ENCODE measurements around the gene GPHN. TPM values are rescaled to one million over a fixed set of nuclear protein-coding genes. Genes with fewer than 3 reads are reported as not detected.

Gene GPHN
- total RNA-seq, 1 donor from 2014 or later, result 33.4 TPM

DNA sequence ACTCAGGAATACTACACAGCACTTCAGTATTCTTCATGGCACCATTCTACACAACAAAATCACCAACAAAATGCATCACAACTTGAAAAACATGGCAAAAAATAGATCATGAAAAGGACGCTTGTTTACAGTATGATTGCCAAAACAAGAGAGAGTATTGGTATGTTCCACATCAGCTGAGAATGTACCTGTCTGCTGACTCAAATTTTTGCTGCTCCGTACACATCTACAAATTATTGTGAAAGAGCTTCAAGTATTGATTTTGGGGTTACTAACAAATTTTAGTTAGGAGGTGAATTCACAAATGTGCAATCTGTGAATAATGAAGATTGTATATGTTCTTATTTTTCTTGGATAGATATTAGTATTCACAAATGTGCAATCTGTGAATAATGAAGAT, 105.4 kb downstream of the GPHN start:
- Histone ChIP-seq H3K36me3 (no peaks in the 10 kb centered on the region), H3K27ac (replicated peaks) (no peak overlapping the region), H3K27me3 (ENCODE audit: low read depth) (no peaks in the 10 kb centered on the region), H3K4me3 (no peak overlapping the region), H3K4me1 (no peaks in the 10 kb centered on the region), H3K9me3 (replicated peaks) (peaks cover 40% of the 10 kb centered on the region)
- TF ChIP-seq, protein P1, sequence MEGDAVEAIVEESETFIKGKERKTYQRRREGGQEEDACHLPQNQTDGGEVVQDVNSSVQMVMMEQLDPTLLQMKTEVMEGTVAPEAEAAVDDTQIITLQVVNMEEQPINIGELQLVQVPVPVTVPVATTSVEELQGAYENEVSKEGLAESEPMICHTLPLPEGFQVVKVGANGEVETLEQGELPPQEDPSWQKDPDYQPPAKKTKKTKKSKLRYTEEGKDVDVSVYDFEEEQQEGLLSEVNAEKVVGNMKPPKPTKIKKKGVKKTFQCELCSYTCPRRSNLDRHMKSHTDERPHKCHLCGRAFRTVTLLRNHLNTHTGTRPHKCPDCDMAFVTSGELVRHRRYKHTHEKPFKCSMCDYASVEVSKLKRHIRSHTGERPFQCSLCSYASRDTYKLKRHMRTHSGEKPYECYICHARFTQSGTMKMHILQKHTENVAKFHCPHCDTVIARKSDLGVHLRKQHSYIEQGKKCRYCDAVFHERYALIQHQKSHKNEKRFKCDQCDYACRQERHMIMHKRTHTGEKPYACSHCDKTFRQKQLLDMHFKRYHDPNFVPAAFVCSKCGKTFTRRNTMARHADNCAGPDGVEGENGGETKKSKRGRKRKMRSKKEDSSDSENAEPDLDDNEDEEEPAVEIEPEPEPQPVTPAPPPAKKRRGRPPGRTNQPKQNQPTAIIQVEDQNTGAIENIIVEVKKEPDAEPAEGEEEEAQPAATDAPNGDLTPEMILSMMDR (IDR thresholded peaks at IDR 0.05; ENCODE audit: borderline replicate concordance), result no peak
- intact Hi-C loops (cut with micrococcal nuclease), result no loop called here
- DNase-seq, result no peak

DNA sequence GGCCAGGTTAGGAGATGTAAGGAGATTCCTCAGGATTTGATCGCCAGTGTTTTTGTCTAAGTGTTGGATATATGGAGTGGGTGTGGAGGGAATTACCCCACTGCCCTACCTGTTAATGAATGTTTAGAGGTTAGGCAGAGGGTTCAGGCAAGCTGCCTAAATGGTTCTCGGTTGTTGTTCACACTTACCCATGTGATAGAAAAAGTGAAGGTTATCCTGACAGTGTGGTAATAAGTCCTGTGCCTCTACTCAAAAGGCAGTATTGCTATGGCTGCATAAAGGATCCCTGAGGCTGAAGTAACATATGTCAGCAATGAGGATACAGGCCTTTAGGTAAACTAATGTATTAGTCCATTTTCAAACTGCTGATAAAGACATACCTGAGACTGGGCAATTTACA, 112.0 kb downstream of the GPHN start:
- H3K9me3 ChIP-seq (replicated peaks), result peaks cover 34% of the 10 kb centered on the region
- H3K36me3 ChIP-seq, result no peaks in the 10 kb centered on the region
- H3K4me3 ChIP-seq, result no peak overlapping the region
- intact Hi-C loops (cut with micrococcal nuclease), result no loop called here
- no peaks in the 10 kb centered on the region for H3K27me3 ChIP-seq (ENCODE audit: low read depth)
- no peak for DNase-seq
- TF ChIP-seq, protein P1 (IDR thresholded peaks at IDR 0.05; ENCODE audit: borderline replicate concordance), result no peak
- no peak overlapping the region for H3K27ac ChIP-seq (replicated peaks)
- peaks cover 18% of the 10 kb centered on the region for H3K4me1 ChIP-seq

DNA sequence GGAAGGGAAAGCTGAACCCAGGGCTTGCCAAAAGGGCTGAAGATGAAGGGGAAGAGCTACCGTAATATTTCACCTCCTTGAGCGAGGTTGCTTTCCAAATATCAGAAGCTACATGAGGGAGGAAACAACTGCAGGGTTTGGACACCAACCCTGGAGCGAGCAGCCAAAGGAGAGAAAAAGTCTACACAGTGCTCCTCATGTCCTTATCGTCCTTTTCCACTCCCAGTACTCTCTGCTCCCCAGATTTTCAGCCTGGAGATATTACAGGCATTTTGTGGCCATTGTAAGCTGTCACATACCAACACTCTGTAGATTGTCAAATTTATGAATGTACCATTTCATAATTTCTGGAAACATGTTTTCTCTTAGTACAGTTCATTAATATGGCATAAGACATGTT, 115.9 kb downstream of the GPHN start:
- H3K9me3 ChIP-seq (replicated peaks), result no peaks in the 10 kb centered on the region
- H3K4me3 ChIP-seq, result no peak overlapping the region
- intact Hi-C loops (cut with micrococcal nuclease), result no loop called here
- no peaks in the 10 kb centered on the region for H3K27me3 ChIP-seq (ENCODE audit: low read depth)
- TF ChIP-seq, protein P1 (IDR thresholded peaks at IDR 0.05; ENCODE audit: borderline replicate concordance), result no peak
- H3K4me1 ChIP-seq, result peaks cover 24% of the 10 kb centered on the region
- DNase-seq, result no peak
- H3K27ac ChIP-seq (replicated peaks), result peak overlapping the region; percentile 32
- H3K36me3 ChIP-seq, result no peaks in the 10 kb centered on the region

DNA sequence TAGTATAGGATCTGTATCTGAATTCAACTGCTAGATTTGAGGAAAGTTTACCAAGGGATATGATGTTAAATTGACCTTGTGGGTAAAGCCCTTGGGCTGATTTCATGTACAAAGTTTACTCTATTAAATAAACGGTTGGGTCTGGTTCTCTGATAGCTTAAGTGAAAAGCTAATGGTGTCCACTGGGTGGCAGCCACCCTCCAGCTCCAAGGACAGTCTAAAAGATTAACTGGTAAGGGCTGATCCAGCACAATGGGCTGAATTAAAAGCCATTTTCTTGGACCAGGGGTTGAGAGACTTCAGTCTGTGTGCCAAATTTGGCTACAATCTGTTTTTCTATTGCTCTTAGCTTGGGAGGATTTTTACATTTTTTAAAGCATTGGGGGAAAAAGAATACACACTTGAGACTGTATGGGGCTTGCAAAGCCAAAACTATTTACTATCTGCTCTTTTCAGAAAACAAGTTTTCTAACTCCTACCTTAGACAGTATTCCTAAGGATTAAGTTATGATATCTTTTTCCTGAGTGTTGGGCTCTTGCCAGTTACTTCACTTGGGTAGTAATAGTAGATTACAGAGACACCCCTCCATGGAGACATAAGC, 116.5 kb downstream of the GPHN start:
- TF ChIP-seq, protein P1 (IDR thresholded peaks at IDR 0.05; ENCODE audit: borderline replicate concordance), result peak; percentile 78
- Histone ChIP-seq H3K36me3 (no peaks in the 10 kb centered on the region), H3K4me1 (peaks cover 24% of the 10 kb centered on the region), H3K27me3 (ENCODE audit: low read depth) (no peaks in the 10 kb centered on the region), H3K27ac (replicated peaks) (peak overlapping the region; percentile 32), H3K4me3 (no peak overlapping the region), H3K9me3 (replicated peaks) (no peaks in the 10 kb centered on the region)
- intact Hi-C loops (cut with micrococcal nuclease), result no loop called here
- peak; percentile 24 for DNase-seq

DNA sequence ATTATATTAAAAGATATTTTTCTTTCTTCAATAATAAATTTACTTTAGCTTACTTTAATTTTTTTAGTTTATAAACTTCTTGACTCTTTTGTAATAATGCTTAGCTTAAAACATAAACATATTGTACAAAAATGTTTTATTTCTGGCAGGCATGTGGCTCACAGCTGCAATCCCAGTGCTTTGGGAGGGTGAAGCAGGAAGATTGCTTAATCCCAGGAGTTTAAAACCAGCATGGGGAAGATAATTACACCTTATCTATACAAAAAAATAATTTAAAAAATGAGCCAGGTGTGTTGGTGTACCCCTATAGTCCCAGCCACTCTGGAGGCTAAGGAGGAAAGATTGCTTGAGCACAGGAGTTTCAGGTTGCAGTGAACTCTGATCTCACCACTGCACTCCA, 120.7 kb downstream of the GPHN start:
- intact Hi-C loops (cut with micrococcal nuclease), result no loop called here
- DNase-seq, result no peak

More for the DNA sequence above, 120.7 kb downstream of the GPHN start:
- Histone ChIP-seq H3K27ac (replicated peaks) (no peak overlapping the region), H3K27me3 (ENCODE audit: low read depth) (no peaks in the 10 kb centered on the region), H3K36me3 (no peaks in the 10 kb centered on the region), H3K4me3 (no peak overlapping the region), H3K4me1 (peaks cover 17% of the 10 kb centered on the region), H3K9me3 (replicated peaks) (no peaks in the 10 kb centered on the region)
- TF ChIP-seq, protein P1 (IDR thresholded peaks at IDR 0.05; ENCODE audit: borderline replicate concordance), result no peak

All from left ventricle myocardium inferior (tissue), 1 donor.